Gastrocnemius medialis (tissue), 4 donors: ENCODE measurements around the gene CCL4. TPM values are rescaled to one million over a fixed set of nuclear protein-coding genes. Genes with fewer than 3 reads are reported as not detected.

Source experiments
- ATAC-seq, 2 donors: fragments of 150-250 bp; one replicate each; pipeline ENCODE4 v1.9.1; 2016
- DNase-seq, 2 donors: peaks; one replicate each; pipeline ENCODE4 v3.0.0-alpha.2; 2019
- H3K27ac ChIP-seq, 4 donors: fragments of 200-600 bp; sonication (generic); 1 replicate in 1 of 4; 2 replicates in 3 of 4; pipeline ENCODE4 v1.5.1; 2016 to 2018; ENCODE audit warnings: mild to moderate bottlenecking in 2 of 4, moderate library complexity in 1 of 4
- H3K27me3 ChIP-seq, 3 donors: fragments of 200-600 bp; sonication (generic) in 2 of 3; 1 replicate in 1 of 3; 2 replicates in 2 of 3; pipeline versions ENCODE4 v1.5.1 to v1.6.0; 2016 to 2019; ENCODE audit warnings: mild to moderate bottlenecking in 1 of 3, moderate library complexity in 1 of 3
- H3K36me3 ChIP-seq, 2 donors: fragments of 200-600 bp; sonication (generic) in 1 of 2; one replicate each; pipeline ENCODE4 v1.5.1; 2017 to 2018
- H3K4me1 ChIP-seq, 2 donors: fragments of 200-600 bp; sonication (generic) in 1 of 2; one replicate each; pipeline ENCODE4 v1.5.1; 2016 to 2017; ENCODE audit warnings: mild to moderate bottlenecking in 2 of 2
- H3K4me3 ChIP-seq, 4 donors: fragments of 200-600 bp; sonication (generic) in 3 of 4; 1 replicate in 1 of 4; 2 replicates in 3 of 4; pipeline ENCODE4 v1.5.1; 2016 to 2019; ENCODE audit warnings: mild to moderate bottlenecking in 2 of 4
- H3K9me3 ChIP-seq, 3 donors: fragments of 200-600 bp; sonication (generic) in 2 of 3; 1 replicate in 1 of 3; 2 replicates in 2 of 3; pipeline ENCODE4 v1.5.1; 2016 to 2019
- CTCF ChIP-seq, 5 experiments: fragments of 450-650 bp in 3 of 5; fragments of 200-600 bp in 2 of 5; sonication (generic) in 2 of 5; IDR thresholded peaks in 4 of 5; conservative IDR thresholded peaks in 1 of 5; 1 replicate in 4 of 5; 2 replicates in 1 of 5; pipeline ENCODE4 v1.5.1; 2016 to 2019; ENCODE audit warnings: antibody characterized with exemption in 5 of 5, mild to moderate bottlenecking in 3 of 5, moderate library complexity in 3 of 5
- POLR2A ChIP-seq, 2 donors: fragments of 450-650 bp; IDR thresholded peaks; one replicate each; pipeline ENCODE4 v1.6.1; 2017; ENCODE audit warnings: antibody characterized with exemption in 2 of 2, mild to moderate bottlenecking in 2 of 2, moderate library complexity in 2 of 2
- in situ Hi-C, 4 donors: fragments of 200-750 bp; cut with MboI; loops; one replicate each; pipeline versions ENCODE4 v1.15.0 to v1.8.0; 2017; ENCODE audit warnings: low sequenced_read_pairs in 4 of 4
- intact Hi-C: fragments of 100-400 bp; cut with DNase I; formaldehyde crosslinking; loops from one replicate; pipeline ENCODE4 v1.15.1; 2023; ENCODE audit warnings: low total_unique reads
- total RNA-seq, 4 donors: library from RNA; depleted of rRNA; stranded (reverse); fragments of >200 nt; gene quantifications; one replicate each; pipeline versions ENCODE4 v1.1.0 to v1.2.3, GENCODE V29; 2016

CCL4 gene
- total RNA-seq, 4 donors from 2014 or later, result 0.42 to 0.49 TPM; not detected in 2

GRCh38 chr17:36153895-36154610 is 50.4 kb downstream of the CCL4 start:
- intact Hi-C loops (no loop called here), in situ Hi-C loops (no loop called here)
- ATAC-seq, result no peak
- H3K27ac ChIP-seq, result no peak overlapping the region
- H3K4me1 ChIP-seq, result no peaks in the 10 kb centered on the region
- DNase-seq, result no peak
- H3K9me3 ChIP-seq, result no peaks in the 10 kb centered on the region
- H3K4me3 ChIP-seq, result no peak overlapping the region
- H3K36me3 ChIP-seq, result no peaks in the 10 kb centered on the region
- H3K27me3 ChIP-seq, result peaks cover 0 to 28% (median 0%) of the 10 kb centered on the region in 3 donors
- TF ChIP-seq CTCF (IDR thresholded peaks at IDR 0.05 in 4 of 5, conservative IDR thresholded peaks at IDR 0.05 in 1 of 5) (no peak), POLR2A (IDR thresholded peaks at IDR 0.05) (no peak)

Other genes starting within 250 kb of the CCL4 start
- gene HEATR9, start 234.9 kb upstream of the CCL4 start, total RNA-seq, result not detected
- gene CCL5, start 223.5 kb upstream of the CCL4 start, total RNA-seq, result 1 to 10 TPM in 3 of 4 donors, under 1 TPM in 1; 0.55 to 2.1 (median 1.8) TPM
- gene RDM1, start 173.1 kb upstream of the CCL4 start, total RNA-seq, result not detected
- gene LYZL6, start 160.1 kb upstream of the CCL4 start, total RNA-seq, result not detected
- gene CCL16, start 122.3 kb upstream of the CCL4 start, total RNA-seq, result under 1 TPM in 1 of 4 donors, not detected in 3; 0.33 TPM
- 10 to 100 TPM in 2 of 4 donors, 1 to 10 TPM in 2; 4.9 to 25.9 (median 12.1) TPM for gene CCL14, start 117.1 kb upstream of the CCL4 start, total RNA-seq
- not detected for gene CCL15, start 102.3 kb upstream of the CCL4 start, total RNA-seq
- gene CCL23, start 85.9 kb upstream of the CCL4 start, total RNA-seq, result not detected
- 1 to 10 TPM in 1 of 4 donors, under 1 TPM in 1, not detected in 2; 0.71 to 4.1 TPM for gene CCL18, start 39.6 kb upstream of the CCL4 start, total RNA-seq
- 1 to 10 TPM in 1 of 4 donors, under 1 TPM in 1, not detected in 2; 0.68 to 1.7 TPM for gene CCL3, start 13.7 kb upstream of the CCL4 start, total RNA-seq
- gene TBC1D3B, start 72.8 kb downstream of the CCL4 start, total RNA-seq, result 1 to 10 TPM in 1 of 4 donors, under 1 TPM in 1, not detected in 2; 0.98 to 4.8 TPM
- not detected for gene CCL3L1, start 92.9 kb downstream of the CCL4 start, total RNA-seq
- gene CCL4L2, start 107.2 kb downstream of the CCL4 start, total RNA-seq, result not detected
- under 1 TPM in 1 of 4 donors, not detected in 3; 0.25 TPM for gene TBC1D3I, start 160.7 kb downstream of the CCL4 start, total RNA-seq
- 1 to 10 TPM in 1 of 4 donors, not detected in 3; 1.8 TPM for gene TBC1D3G, start 220.1 kb downstream of the CCL4 start, total RNA-seq